ENCODE measurements around the gene DYNC2H1. TPM values are rescaled to one million over a fixed set of nuclear protein-coding genes. Genes with fewer than 3 reads are reported as not detected.

Gene DYNC2H1
- total and polyA plus RNA-seq, 4 donors = 0.77 to 3.3 (median 2.1) TPM

- WGBS = 93% methylated on average over 1 of the region's 1 CpG
- no peak for DNase-seq (ENCODE audit: low spot score)
Measured at GRCh38 chr11:103085758-103086365, 23.4 kb upstream of the DYNC2H1 start.

GRCh38 chr11:103086461-103086860 lies 22.8 kb upstream of the DYNC2H1 start:
- Histone ChIP-seq H3K4me3 (ENCODE audit: low read depth in 1 of 3, low read length in 3 of 3) (no peak overlapping the region), H3K9ac (ENCODE audit: low read depth in 1 of 2, low read length in 2 of 2) (no peak overlapping the region), H3K27me3 (ENCODE audit: control insufficient read depth in 4 of 4, insufficient read depth in 4 of 4, low read length in 3 of 4) (no peaks in the 10 kb centered on the region), H3K27ac (ENCODE audit: low read depth in 1 of 2, low read length in 2 of 2) (no peak overlapping the region), H3K36me3 (ENCODE audit: control insufficient read depth in 4 of 4, insufficient read depth in 3 of 4, low read depth in 1 of 4, low read length in 3 of 4) (peaks cover 0 to 5% (median 3%) of the 10 kb centered on the region in 4 donors), H3K4me1 (ENCODE audit: control insufficient read depth in 4 of 4, insufficient read depth in 4 of 4, low read length in 3 of 4) (peaks cover 5 to 16% (median 8%) of the 10 kb centered on the region in 4 donors), H3K9me3 (ENCODE audit: control insufficient read depth in 4 of 4, low read length in 3 of 4) (no peaks in the 10 kb centered on the region)
- DNase-seq (ENCODE audit: low spot score) = no peak
- no peak for TF ChIP-seq HNF4G (IDR thresholded peaks at IDR 0.05)
- TF ChIP-seq CTCF (IDR thresholded peaks at IDR 0.05; ENCODE audit: low read depth, low read length, missing input control) = no peak
- TF ChIP-seq HNF4A (conservative IDR thresholded peaks at IDR 0.05) = no peak
- TF ChIP-seq EGR1 (IDR thresholded peaks at IDR 0.05; ENCODE audit: low read depth in 2 of 2) = no peak
- TF ChIP-seq RAD21 (IDR thresholded peaks at IDR 0.05) = no peak
- no peak for TF ChIP-seq ZBTB33 (IDR thresholded peaks at IDR 0.05)
- TF ChIP-seq TAF1 (conservative IDR thresholded peaks at IDR 0.05) = no peak
- no peak for TF ChIP-seq JUND (IDR thresholded peaks at IDR 0.05)
- no peak for TF ChIP-seq NR2F2 (IDR thresholded peaks at IDR 0.05)
- no peak for TF ChIP-seq SP1 (IDR thresholded peaks at IDR 0.05)
- no peak for TF ChIP-seq YY1 (IDR thresholded peaks at IDR 0.05)
- TF ChIP-seq GABPA (IDR thresholded peaks at IDR 0.05 in 1 of 2, conservative IDR thresholded peaks at IDR 0.05 in 1 of 2) = no peak
- no peak for TF ChIP-seq FOXA2 (IDR thresholded peaks at IDR 0.05)
- no peak for TF ChIP-seq ATF3 (IDR thresholded peaks at IDR 0.05)
- no peak for TF ChIP-seq RXRA (IDR thresholded peaks at IDR 0.05)

More at GRCh38 chr11:103085758-103086365, 23.4 kb upstream of the DYNC2H1 start:
- Histone ChIP-seq H3K4me3 (ENCODE audit: low read depth in 1 of 3, low read length in 3 of 3) (no peak overlapping the region), H3K9ac (ENCODE audit: low read depth in 1 of 2, low read length in 2 of 2) (no peak overlapping the region), H3K9me3 (ENCODE audit: control insufficient read depth in 4 of 4, low read length in 3 of 4) (no peaks in the 10 kb centered on the region), H3K4me1 (ENCODE audit: control insufficient read depth in 4 of 4, insufficient read depth in 4 of 4, low read length in 3 of 4) (peaks cover 2 to 13% (median 6%) of the 10 kb centered on the region in 4 donors), H3K36me3 (ENCODE audit: control insufficient read depth in 4 of 4, insufficient read depth in 3 of 4, low read depth in 1 of 4, low read length in 3 of 4) (peaks cover 0 to 5% (median 3%) of the 10 kb centered on the region in 4 donors), H3K27me3 (ENCODE audit: control insufficient read depth in 4 of 4, insufficient read depth in 4 of 4, low read length in 3 of 4) (no peaks in the 10 kb centered on the region), H3K27ac (ENCODE audit: low read depth in 1 of 2, low read length in 2 of 2) (no peak overlapping the region)
- TF ChIP-seq ZBTB33 (IDR thresholded peaks at IDR 0.05) (no peak), JUND (IDR thresholded peaks at IDR 0.05) (no peak), YY1 (IDR thresholded peaks at IDR 0.05) (no peak), HNF4A (conservative IDR thresholded peaks at IDR 0.05) (no peak), NR2F2 (IDR thresholded peaks at IDR 0.05) (no peak), RAD21 (IDR thresholded peaks at IDR 0.05) (no peak), CTCF (IDR thresholded peaks at IDR 0.05; ENCODE audit: low read depth, low read length, missing input control) (no peak), EGR1 (IDR thresholded peaks at IDR 0.05; ENCODE audit: low read depth in 2 of 2) (no peak), GABPA (IDR thresholded peaks at IDR 0.05 in 1 of 2, conservative IDR thresholded peaks at IDR 0.05 in 1 of 2) (no peak)

All from liver (tissue), 9 donors.